ENCODE results near the gene SH2D2A. TPM values are rescaled to one million over a fixed set of nuclear protein-coding genes. Genes with fewer than 3 reads are reported as not detected.

Gene SH2D2A
- polyA plus RNA-seq, 1 donor from 2014 or later = not detected

GRCh38 chr1:156854634-156855033 is 38.0 kb upstream of the SH2D2A start:
- peaks cover 22% of the 10 kb centered on the region for H3K27me3 ChIP-seq (ENCODE audit: insufficient read depth, low read depth, low read length)
- TF ChIP-seq TAF1 (IDR thresholded peaks at IDR 0.05; ENCODE audit: low read depth) = no peak
- no peak for TF ChIP-seq EP300 (conservative IDR thresholded peaks at IDR 0.05; ENCODE audit: poor library complexity, severe bottlenecking)
- TF ChIP-seq MXI1 (conservative IDR thresholded peaks at IDR 0.05; ENCODE audit: poor library complexity, severe bottlenecking) = no peak
- no peak for TF ChIP-seq EZH2 (IDR thresholded peaks at IDR 0.05; ENCODE audit: borderline replicate concordance, insufficient read depth, low read length, poor library complexity, severe bottlenecking)
- TF ChIP-seq SMC3 (conservative IDR thresholded peaks at IDR 0.05; ENCODE audit: poor library complexity) = no peak
- TF ChIP-seq RAD21 (conservative IDR thresholded peaks at IDR 0.05) = no peak
- TF ChIP-seq POLR2AphosphoS5 (IDR thresholded peaks at IDR 0.05) = no peak
- no peak for TF ChIP-seq CTCF (IDR thresholded peaks at IDR 0.05; ENCODE audit: poor library complexity, severe bottlenecking)
- no peak for TF ChIP-seq REST (IDR thresholded peaks at IDR 0.05; ENCODE audit: borderline replicate concordance)

GRCh38 chr1:156853761-156854160 is 37.1 kb upstream of the SH2D2A start:
- no peak overlapping the region for H3K27ac ChIP-seq (ENCODE audit: low read length)
- H3K9me2 ChIP-seq (ENCODE audit: insufficient read depth, low read length) = no peaks in the 10 kb centered on the region
- H2AFZ ChIP-seq (ENCODE audit: low read depth, low read length) = no peak overlapping the region
- no peaks in the 10 kb centered on the region for H3K9me3 ChIP-seq (ENCODE audit: low read length)
- H3F3A ChIP-seq (ENCODE audit: insufficient read depth, low read length, poor library complexity, severe bottlenecking) = no peaks in the 10 kb centered on the region
- H3K4me2 ChIP-seq (ENCODE audit: low read length) = no peak overlapping the region
- no peaks in the 10 kb centered on the region for H4K20me1 ChIP-seq (ENCODE audit: insufficient read depth)
- TF ChIP-seq RAD21 (conservative IDR thresholded peaks at IDR 0.05) (no peak), CTCF (IDR thresholded peaks at IDR 0.05; ENCODE audit: poor library complexity, severe bottlenecking) (no peak), SMC3 (conservative IDR thresholded peaks at IDR 0.05; ENCODE audit: poor library complexity) (no peak), POLR2AphosphoS5 (IDR thresholded peaks at IDR 0.05) (no peak), REST (IDR thresholded peaks at IDR 0.05; ENCODE audit: borderline replicate concordance) (no peak)
- H3K36me3 ChIP-seq (ENCODE audit: insufficient read depth, low read length) = no peaks in the 10 kb centered on the region
- H3K9ac ChIP-seq (ENCODE audit: low read length) = no peak overlapping the region
- H3K4me3 ChIP-seq (ENCODE audit: low read length) = no peak overlapping the region
- H3K79me2 ChIP-seq (replicated peaks; ENCODE audit: insufficient read depth, low read length) = no peaks in the 10 kb centered on the region
- H3K27me3 ChIP-seq (ENCODE audit: insufficient read depth, low read depth, low read length) = peaks cover 22% of the 10 kb centered on the region

More at GRCh38 chr1:156854634-156855033, 38.0 kb upstream of the SH2D2A start:
- Histone ChIP-seq H3K9me2 (ENCODE audit: insufficient read depth, low read length) (no peaks in the 10 kb centered on the region), H3K36me3 (ENCODE audit: insufficient read depth, low read length) (no peaks in the 10 kb centered on the region), H3K4me3 (ENCODE audit: low read length) (no peak overlapping the region), H4K20me1 (ENCODE audit: insufficient read depth) (no peaks in the 10 kb centered on the region), H3K79me2 (replicated peaks; ENCODE audit: insufficient read depth, low read length) (no peaks in the 10 kb centered on the region), H3K27ac (ENCODE audit: low read length) (no peak overlapping the region), H3F3A (ENCODE audit: insufficient read depth, low read length, poor library complexity, severe bottlenecking) (no peaks in the 10 kb centered on the region), H3K4me2 (ENCODE audit: low read length) (no peak overlapping the region), H2AFZ (ENCODE audit: low read depth, low read length) (no peak overlapping the region), H3K9ac (ENCODE audit: low read length) (no peak overlapping the region), H3K9me3 (ENCODE audit: low read length) (no peaks in the 10 kb centered on the region)
